HL-60 (cell line): ENCODE results near the gene BMERB1.

Source experiments
- GABPA ChIP-seq: IDR thresholded peaks from 2 replicates; pipeline ENCODE4 v1.6.1; 2012; ENCODE audit warnings: low read depth
- POLR2AphosphoS5 ChIP-seq: IDR thresholded peaks from 2 replicates; pipeline ENCODE4 v1.6.1; 2012; ENCODE audit warnings: low read depth
- TF ChIP-seq, protein P1 (sequence below): IDR thresholded peaks from one replicate; pipeline ENCODE4 v1.5.1; 2011; ENCODE audit warnings: low read length, control low read depth, inconsistent platforms; ENCODE audit not compliant: insufficient read depth
- TF ChIP-seq, protein P2 (sequence below): IDR thresholded peaks from 2 replicates; pipeline ENCODE4 v1.6.1; 2012; ENCODE audit warnings: low read depth; ENCODE audit not compliant: insufficient replicate concordance

DNA sequence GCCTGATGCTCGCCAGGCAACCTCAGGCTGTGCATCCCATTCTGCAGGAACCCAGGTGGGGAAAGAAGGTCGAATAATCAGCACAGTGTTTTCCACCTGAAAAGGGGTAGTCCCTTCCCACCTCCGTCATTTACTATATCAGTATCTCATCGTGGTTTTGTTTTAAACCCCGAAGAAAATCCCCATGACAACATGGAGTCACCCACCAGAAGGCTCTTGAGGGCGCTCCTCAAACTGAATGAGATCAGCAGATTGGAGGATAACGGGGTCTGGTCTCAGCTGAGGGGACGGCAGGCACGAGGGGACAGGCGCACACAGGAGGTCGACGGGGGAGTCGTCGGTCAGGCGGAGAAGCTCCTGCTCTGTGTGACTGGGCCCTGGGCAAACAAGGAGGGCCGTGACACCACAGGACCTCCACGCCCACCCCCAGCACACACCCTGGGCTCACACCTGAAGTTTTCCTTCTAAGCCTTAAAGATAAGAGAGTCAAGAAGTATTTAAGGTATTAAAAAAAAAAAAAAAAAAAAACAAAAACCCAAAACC lies 164.3 kb downstream of the BMERB1 start:
- TF ChIP-seq, protein P1, sequence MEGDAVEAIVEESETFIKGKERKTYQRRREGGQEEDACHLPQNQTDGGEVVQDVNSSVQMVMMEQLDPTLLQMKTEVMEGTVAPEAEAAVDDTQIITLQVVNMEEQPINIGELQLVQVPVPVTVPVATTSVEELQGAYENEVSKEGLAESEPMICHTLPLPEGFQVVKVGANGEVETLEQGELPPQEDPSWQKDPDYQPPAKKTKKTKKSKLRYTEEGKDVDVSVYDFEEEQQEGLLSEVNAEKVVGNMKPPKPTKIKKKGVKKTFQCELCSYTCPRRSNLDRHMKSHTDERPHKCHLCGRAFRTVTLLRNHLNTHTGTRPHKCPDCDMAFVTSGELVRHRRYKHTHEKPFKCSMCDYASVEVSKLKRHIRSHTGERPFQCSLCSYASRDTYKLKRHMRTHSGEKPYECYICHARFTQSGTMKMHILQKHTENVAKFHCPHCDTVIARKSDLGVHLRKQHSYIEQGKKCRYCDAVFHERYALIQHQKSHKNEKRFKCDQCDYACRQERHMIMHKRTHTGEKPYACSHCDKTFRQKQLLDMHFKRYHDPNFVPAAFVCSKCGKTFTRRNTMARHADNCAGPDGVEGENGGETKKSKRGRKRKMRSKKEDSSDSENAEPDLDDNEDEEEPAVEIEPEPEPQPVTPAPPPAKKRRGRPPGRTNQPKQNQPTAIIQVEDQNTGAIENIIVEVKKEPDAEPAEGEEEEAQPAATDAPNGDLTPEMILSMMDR: no peak
- no peak for TF ChIP-seq POLR2AphosphoS5
- no peak for TF ChIP-seq GABPA
- TF ChIP-seq, protein P2, sequence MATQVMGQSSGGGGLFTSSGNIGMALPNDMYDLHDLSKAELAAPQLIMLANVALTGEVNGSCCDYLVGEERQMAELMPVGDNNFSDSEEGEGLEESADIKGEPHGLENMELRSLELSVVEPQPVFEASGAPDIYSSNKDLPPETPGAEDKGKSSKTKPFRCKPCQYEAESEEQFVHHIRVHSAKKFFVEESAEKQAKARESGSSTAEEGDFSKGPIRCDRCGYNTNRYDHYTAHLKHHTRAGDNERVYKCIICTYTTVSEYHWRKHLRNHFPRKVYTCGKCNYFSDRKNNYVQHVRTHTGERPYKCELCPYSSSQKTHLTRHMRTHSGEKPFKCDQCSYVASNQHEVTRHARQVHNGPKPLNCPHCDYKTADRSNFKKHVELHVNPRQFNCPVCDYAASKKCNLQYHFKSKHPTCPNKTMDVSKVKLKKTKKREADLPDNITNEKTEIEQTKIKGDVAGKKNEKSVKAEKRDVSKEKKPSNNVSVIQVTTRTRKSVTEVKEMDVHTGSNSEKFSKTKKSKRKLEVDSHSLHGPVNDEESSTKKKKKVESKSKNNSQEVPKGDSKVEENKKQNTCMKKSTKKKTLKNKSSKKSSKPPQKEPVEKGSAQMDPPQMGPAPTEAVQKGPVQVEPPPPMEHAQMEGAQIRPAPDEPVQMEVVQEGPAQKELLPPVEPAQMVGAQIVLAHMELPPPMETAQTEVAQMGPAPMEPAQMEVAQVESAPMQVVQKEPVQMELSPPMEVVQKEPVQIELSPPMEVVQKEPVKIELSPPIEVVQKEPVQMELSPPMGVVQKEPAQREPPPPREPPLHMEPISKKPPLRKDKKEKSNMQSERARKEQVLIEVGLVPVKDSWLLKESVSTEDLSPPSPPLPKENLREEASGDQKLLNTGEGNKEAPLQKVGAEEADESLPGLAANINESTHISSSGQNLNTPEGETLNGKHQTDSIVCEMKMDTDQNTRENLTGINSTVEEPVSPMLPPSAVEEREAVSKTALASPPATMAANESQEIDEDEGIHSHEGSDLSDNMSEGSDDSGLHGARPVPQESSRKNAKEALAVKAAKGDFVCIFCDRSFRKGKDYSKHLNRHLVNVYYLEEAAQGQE: no peak
